HG03095 (cell line): ENCODE results near the gene QPCT.

ENCODE experiments used
- ATAC-seq: cut with Tn5 transposase; IDR thresholded peaks from one replicate; pipeline ENCODE4 v1.9.1; 2021; ENCODE audit warnings: moderate library complexity; ENCODE audit not compliant: unreplicated experiment

The QPCT gene

GRCh38 chr2:37324786-37325624 is 19.4 kb upstream of the QPCT start, which contains the start of gene PRKD3:
Gene PRKD3 (minus strand): TSS chr2:37324833. CDS start chr2:37316524, 8,309 bp downstream.
- ATAC-seq: peak; percentile 66

GRCh38 chr2:37325625-37326071 is 18.8 kb upstream of the QPCT start:
- ATAC-seq: no peak

- no peak for ATAC-seq
These were observed 18.1 kb upstream of the QPCT start for GRCh38 chr2:37326285-37326684.

GRCh38 chr2:37326866-37327634 is 17.4 kb upstream of the QPCT start:
- ATAC-seq: no peak

- ATAC-seq: no peak
These were observed 13.7 kb upstream of the QPCT start for GRCh38 chr2:37330681-37331080.

GRCh38 chr2:37332560-37332959 is 11.9 kb upstream of the QPCT start:
- no peak for ATAC-seq

GRCh38 chr2:37333256-37333655 is 11.2 kb upstream of the QPCT start:
- ATAC-seq: no peak

GRCh38 chr2:37335604-37336003 is 8.8 kb upstream of the QPCT start:
- no peak for ATAC-seq

GRCh38 chr2:37337620-37338280 is 6.7 kb upstream of the QPCT start:
- no peak for ATAC-seq

- no peak for ATAC-seq
These were observed 5.5 kb upstream of the QPCT start for GRCh38 chr2:37338933-37339332.

GRCh38 chr2:37340637-37341036 is 3.8 kb upstream of the QPCT start:
- no peak for ATAC-seq

- no peak for ATAC-seq
These were observed 1.7 kb upstream of the QPCT start for GRCh38 chr2:37342591-37343220.

- ATAC-seq: no peak
These were observed 644 bp upstream of the QPCT start for GRCh38 chr2:37343537-37344434.

GRCh38 chr2:37348155-37348554 is 3.7 kb downstream of the QPCT start:
- ATAC-seq: no peak

- ATAC-seq: no peak
These were observed 4.9 kb downstream of the QPCT start for GRCh38 chr2:37349231-37349860.

- no peak for ATAC-seq
These were observed 5.6 kb downstream of the QPCT start for GRCh38 chr2:37350034-37350433.

GRCh38 chr2:37354531-37354930 is 10.1 kb downstream of the QPCT start:
- no peak for ATAC-seq

- no peak for ATAC-seq
These were observed 11.3 kb downstream of the QPCT start for GRCh38 chr2:37355735-37356134.

- no peak for ATAC-seq
These were observed 11.9 kb downstream of the QPCT start for GRCh38 chr2:37356299-37356698.

GRCh38 chr2:37357069-37357468 is 12.6 kb downstream of the QPCT start:
- no peak for ATAC-seq
